ENCODE measurements around the gene RASSF5.
"Not testable (repeated sequence)": the region's sequence is repeated elsewhere in the genome, so short reads cannot be mapped to it uniquely, and the experiment has no call there.

Gene RASSF5

DNA sequence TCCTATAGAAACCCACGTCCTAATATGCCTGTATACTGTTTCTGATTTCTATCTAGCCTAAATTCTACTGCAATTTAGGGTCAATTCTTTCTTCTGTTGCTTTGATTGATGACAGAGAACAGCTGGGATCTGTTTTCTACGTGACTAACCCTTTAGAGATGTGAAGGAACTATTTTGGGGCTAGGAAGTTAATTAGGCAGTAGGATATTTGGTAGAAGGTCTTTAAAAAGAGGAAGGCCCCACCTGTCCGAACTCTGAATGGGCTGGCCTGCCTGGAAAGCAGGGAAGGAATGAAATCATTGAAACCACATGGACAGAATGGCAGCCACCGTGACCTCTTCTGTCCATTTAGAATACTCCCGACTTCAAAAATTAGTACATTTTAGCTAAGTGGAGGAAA is 83.9 kb downstream of the RASSF5 start:
- no peak for DNase-seq

DNA sequence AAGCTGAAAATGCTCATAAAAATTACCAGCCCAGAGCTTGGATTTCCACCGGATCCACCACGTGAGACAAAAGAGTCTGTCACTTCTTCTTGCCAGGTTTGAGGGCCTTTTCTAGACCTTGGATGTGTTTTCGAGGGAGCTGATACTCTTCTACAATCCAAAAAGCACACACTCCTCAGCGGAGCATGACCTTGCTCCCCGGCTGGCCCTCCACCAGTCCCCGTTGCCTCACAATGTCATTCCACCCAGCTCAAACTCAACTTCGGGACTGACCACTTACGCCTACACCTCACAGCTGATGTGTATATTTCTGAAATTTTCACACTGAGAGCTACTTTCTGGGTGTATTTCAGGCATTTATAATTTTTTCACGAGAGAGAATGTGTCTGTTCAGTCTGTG is 84.4 kb downstream of the RASSF5 start:
- no peak for DNase-seq

GRCh38 chr1:206593351-206593925 is 86.1 kb downstream of the RASSF5 start:
- peak; percentile 6 for DNase-seq

DNA sequence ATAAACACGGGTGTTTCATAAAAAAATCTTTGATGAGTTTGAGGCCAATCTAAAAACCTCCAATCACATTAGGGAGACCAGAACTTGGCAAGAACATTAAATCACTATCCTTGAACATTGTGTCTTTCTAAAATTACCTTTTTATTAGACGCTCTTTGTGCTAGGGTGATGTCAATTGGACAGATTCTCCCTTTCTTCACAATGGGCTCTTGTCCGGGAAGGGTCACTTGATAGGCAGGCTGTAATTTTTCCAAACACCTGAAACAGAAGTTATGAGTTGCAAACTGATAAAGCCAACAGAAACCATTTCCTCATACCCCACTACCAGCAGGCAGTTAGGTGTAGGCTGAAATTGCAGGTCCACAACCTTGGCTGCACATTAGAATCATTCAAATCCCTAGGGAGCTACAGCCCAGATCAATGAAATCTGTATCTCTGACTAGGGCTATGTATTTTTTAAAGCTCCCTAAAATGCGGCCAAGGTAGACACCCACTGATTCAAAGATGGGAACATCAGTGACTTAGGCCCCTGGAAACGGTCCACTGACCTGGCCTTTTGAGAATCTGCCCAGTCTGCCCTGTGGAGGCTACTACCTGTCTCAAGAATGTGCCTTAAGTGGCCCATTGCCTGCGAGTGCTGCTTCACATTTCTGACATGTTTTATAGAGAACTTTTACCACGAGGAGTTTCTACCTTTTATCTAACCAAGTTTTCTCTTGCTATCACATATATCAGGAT is 88.4 kb downstream of the RASSF5 start:
- DNase-seq = no peak

GRCh38 chr1:206596319-206596666 is 89.0 kb downstream of the RASSF5 start:
- no peak for DNase-seq

DNA sequence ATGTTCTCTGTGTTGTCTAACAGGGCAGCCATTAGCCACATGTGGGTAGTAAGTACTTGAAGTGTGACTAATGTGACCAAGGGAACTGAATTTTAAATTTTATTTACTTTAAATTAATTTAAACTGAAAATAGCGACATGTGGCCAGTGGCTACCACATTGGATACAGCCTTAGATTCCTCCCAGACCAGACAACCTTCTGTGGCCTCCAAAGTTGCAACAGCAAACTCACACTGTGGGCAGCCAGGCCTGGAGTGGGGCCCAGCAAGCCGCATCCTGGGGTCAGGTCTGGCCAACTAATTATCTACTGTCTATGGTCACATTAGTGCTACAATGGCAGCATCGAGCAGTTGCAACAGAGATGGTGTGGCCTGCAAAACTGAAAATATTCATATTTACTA is 93.2 kb downstream of the RASSF5 start:
- no peak for DNase-seq

- DNase-seq = no peak
These were observed 97.5 kb downstream of the RASSF5 start for GRCh38 chr1:206604861-206605260.

- DNase-seq = peak; percentile 22
These were observed 99.5 kb downstream of the RASSF5 start for GRCh38 chr1:206606867-206607266.

DNA sequence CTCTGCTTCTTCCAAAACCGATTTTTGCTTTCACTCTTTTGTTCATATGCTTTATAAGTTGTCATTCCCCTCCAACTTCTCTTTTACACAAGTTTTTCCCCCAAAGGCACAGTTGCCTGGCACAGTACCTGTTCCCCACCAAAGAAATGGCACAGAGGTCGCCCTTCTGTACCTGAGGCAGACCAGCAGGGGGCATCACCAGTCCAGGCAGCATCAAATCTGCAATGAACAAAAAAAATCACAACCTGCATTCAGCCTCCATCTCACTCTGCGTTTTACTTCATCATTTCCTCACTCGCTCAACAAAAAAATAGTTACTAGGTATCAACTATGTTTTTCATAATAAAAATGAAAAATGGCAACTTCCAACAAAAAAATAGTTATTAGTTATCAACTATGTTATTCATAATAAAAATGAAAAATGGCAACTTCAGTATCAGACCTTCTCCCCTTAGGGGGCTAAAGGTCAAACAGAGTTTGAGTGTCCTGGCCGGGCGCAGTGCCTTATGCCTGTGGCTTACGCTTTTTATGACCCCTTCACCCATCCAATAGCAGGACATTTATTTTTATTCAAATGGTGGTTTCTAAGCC is 100.9 kb downstream of the RASSF5 start:
- no peak for DNase-seq

GRCh38 chr1:206609229-206609991 is 102.1 kb downstream of the RASSF5 start:
- no peak for DNase-seq

- peak; percentile 86 for DNase-seq
These were observed 105.0 kb downstream of the RASSF5 start, which contains the start of gene EIF2D for GRCh38 chr1:206612129-206612876. TSS of gene EIF2D (minus strand) at chr1:206612465. CDS start at chr1:206612342, 123 bp downstream.

- not testable (repeated sequence) for DNase-seq
These were observed 119.1 kb downstream of the RASSF5 start for GRCh38 chr1:206626396-206626795.

DNA sequence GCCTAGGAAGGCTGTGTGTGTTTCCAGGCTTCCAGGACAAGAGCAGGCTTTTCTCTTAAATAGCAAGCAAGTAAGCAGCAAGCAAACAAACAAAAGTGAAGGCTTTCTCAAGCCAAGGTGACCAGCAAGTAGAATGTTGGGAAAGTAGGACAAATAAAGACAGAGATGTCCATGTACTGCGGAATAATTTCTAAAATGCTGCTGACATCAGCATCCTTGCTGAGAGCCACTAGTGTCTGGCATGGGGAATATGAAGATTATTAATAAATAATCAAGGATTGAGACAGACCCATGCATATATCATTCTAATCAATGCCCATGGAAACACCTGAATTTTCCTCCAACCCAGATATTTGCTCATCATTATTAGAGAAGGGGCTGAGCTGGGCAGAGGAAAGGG is 121.6 kb downstream of the RASSF5 start:
- no peak for DNase-seq

GRCh38 chr1:206631085-206631509 is 123.8 kb downstream of the RASSF5 start:
- DNase-seq = peak; percentile 67

DNA sequence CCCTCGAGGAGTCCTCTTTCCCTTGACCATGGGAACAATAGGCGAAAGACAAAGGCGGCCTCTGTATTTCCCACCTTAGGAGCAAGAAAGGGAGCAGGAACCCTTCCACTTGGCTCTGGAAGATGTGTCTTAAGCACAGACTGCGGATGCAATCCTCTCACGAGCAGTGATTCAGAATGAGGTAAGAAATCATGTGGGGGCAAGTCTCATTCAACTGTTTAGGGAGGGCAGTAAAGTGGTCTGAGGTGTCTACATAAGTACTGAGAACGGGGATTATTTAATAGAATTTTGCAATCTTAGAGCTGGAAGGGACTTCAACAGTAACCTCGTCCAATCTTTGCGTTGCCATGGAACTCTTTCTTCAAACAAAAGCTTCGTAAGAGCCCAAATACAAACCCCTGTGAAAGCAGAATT is 126.4 kb downstream of the RASSF5 start:
- no peak for DNase-seq

- peak; percentile 70 for DNase-seq
These were observed 127.2 kb downstream of the RASSF5 start for GRCh38 chr1:206634365-206635079.

- peak; percentile 80 for DNase-seq
These were observed 128.0 kb downstream of the RASSF5 start, which contains the start of gene DYRK3 for GRCh38 chr1:206635080-206635977. TSS of gene DYRK3 (plus strand) at chr1:206635536. CDS start at chr1:206635704, 168 bp downstream.

GRCh38 chr1:206635978-206636345 is 128.6 kb downstream of the RASSF5 start:
- no peak for DNase-seq

DNA sequence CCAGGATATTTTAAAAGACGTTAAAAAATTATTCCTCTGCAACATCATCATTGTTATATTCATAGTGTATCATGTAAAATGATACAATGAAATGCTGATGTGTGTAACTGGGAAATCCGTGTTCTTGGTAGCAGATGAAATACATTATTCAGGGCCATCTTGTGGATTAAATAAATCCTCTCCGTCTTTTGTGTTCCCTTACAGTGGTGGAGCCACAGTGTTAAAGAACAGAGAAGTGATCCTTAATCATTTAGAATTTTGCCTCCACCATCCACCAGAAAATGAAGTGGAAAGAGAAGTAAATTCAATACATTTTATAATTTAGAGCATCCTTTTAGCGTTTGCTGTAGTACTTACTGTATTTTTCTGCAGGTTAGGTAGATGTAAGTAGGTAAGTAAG is 129.3 kb downstream of the RASSF5 start:
- DNase-seq = no peak

- peak; percentile 32 for DNase-seq
These were observed 130.3 kb downstream of the RASSF5 start for GRCh38 chr1:206637605-206638004.
